ENCODE measurements around the gene CYP2F1. TPM values are rescaled to one million over a fixed set of nuclear protein-coding genes. Genes with fewer than 3 reads are reported as not detected.

CYP2F1 gene
- total and polyA plus RNA-seq, 4 donors: not detected

- TF ChIP-seq TAF1 (conservative IDR thresholded peaks at IDR 0.05): no peak
- TF ChIP-seq HNF4A (conservative IDR thresholded peaks at IDR 0.05): no peak
- no peak for TF ChIP-seq FOXA1 (IDR thresholded peaks at IDR 0.05)
- TF ChIP-seq JUND (IDR thresholded peaks at IDR 0.05): no peak
- TF ChIP-seq CTCF (IDR thresholded peaks at IDR 0.05; ENCODE audit: low read depth, low read length, missing input control): no peak
- TF ChIP-seq GABPA (IDR thresholded peaks at IDR 0.05 in 1 of 2, conservative IDR thresholded peaks at IDR 0.05 in 1 of 2): no peak
- no peak for TF ChIP-seq HNF4G (IDR thresholded peaks at IDR 0.05)
- no peak for TF ChIP-seq EGR1 (IDR thresholded peaks at IDR 0.05; ENCODE audit: low read depth in 2 of 2)
- no peak for TF ChIP-seq ZBTB33 (IDR thresholded peaks at IDR 0.05)
- no peak for TF ChIP-seq FOXA2 (IDR thresholded peaks at IDR 0.05)
- no peak for TF ChIP-seq RXRA (IDR thresholded peaks at IDR 0.05)
- H3K27me3 ChIP-seq (ENCODE audit: control insufficient read depth in 4 of 4, insufficient read depth in 4 of 4, low read length in 3 of 4): no peaks in the 10 kb centered on the region
- no peaks in the 10 kb centered on the region for H3K36me3 ChIP-seq (ENCODE audit: control insufficient read depth in 4 of 4, insufficient read depth in 3 of 4, low read depth in 1 of 4, low read length in 3 of 4)
- peaks cover 4 to 22% (median 10%) of the 10 kb centered on the region in 4 donors for H3K4me1 ChIP-seq (ENCODE audit: control insufficient read depth in 4 of 4, insufficient read depth in 4 of 4, low read length in 3 of 4)
- no peak overlapping the region for H3K27ac ChIP-seq (ENCODE audit: low read depth in 1 of 2, low read length in 2 of 2)
- no peak overlapping the region for H3K4me3 ChIP-seq (ENCODE audit: low read depth in 1 of 3, low read length in 3 of 3)
- no peak for DNase-seq (ENCODE audit: low spot score)
- no peaks in the 10 kb centered on the region for H3K9me3 ChIP-seq (ENCODE audit: control insufficient read depth in 4 of 4, low read length in 3 of 4)
- no peak overlapping the region for H3K9ac ChIP-seq (ENCODE audit: low read depth in 1 of 2, low read length in 2 of 2)
- WGBS: 81% methylated on average over 2 of the region's 2 CpGs
These were observed 30.7 kb upstream of the CYP2F1 start for GRCh38 chr19:41083516-41083915.

GRCh38 chr19:41085748-41086415 is 28.4 kb upstream of the CYP2F1 start:
- DNase-seq (ENCODE audit: low spot score): no peak
- H3K27ac ChIP-seq (ENCODE audit: low read depth in 1 of 2, low read length in 2 of 2): peak overlapping the region; percentile 79 to 92

More at GRCh38 chr19:41085748-41086415, 28.4 kb upstream of the CYP2F1 start:
- TF ChIP-seq RAD21 (IDR thresholded peaks at IDR 0.05) (peak; percentile 39 to 56), JUND (IDR thresholded peaks at IDR 0.05) (peak in 1 of 2 donors; percentile 68), SP1 (IDR thresholded peaks at IDR 0.05) (peak; percentile 77), CTCF (IDR thresholded peaks at IDR 0.05; ENCODE audit: low read depth, low read length, missing input control) (no peak), FOXA2 (IDR thresholded peaks at IDR 0.05) (peak; percentile 75), ATF3 (IDR thresholded peaks at IDR 0.05) (no peak), HNF4A (conservative IDR thresholded peaks at IDR 0.05) (peak; percentile 78 to 88), RXRA (IDR thresholded peaks at IDR 0.05) (peak; percentile 77 to 89), MAX (IDR thresholded peaks at IDR 0.05) (peak; percentile 73), GABPA (IDR thresholded peaks at IDR 0.05 in 1 of 2, conservative IDR thresholded peaks at IDR 0.05 in 1 of 2) (no peak), YY1 (IDR thresholded peaks at IDR 0.05) (peak; percentile 74), FOXA1 (IDR thresholded peaks at IDR 0.05) (peak; percentile 82), REST (IDR thresholded peaks at IDR 0.05) (peak; percentile 66), ZBTB33 (IDR thresholded peaks at IDR 0.05) (peak; percentile 74), EGR1 (IDR thresholded peaks at IDR 0.05; ENCODE audit: low read depth in 2 of 2) (peak in 1 of 2 donors; percentile 29), NR2F2 (IDR thresholded peaks at IDR 0.05) (no peak), HNF4G (IDR thresholded peaks at IDR 0.05) (peak; percentile 54)
- Histone ChIP-seq H3K27me3 (ENCODE audit: control insufficient read depth in 4 of 4, insufficient read depth in 4 of 4, low read length in 3 of 4) (no peaks in the 10 kb centered on the region), H3K9me3 (ENCODE audit: control insufficient read depth in 4 of 4, low read length in 3 of 4) (no peaks in the 10 kb centered on the region), H3K4me3 (ENCODE audit: low read depth in 1 of 3, low read length in 3 of 3) (no peak overlapping the region), H3K36me3 (ENCODE audit: control insufficient read depth in 4 of 4, insufficient read depth in 3 of 4, low read depth in 1 of 4, low read length in 3 of 4) (no peaks in the 10 kb centered on the region), H3K9ac (ENCODE audit: low read depth in 1 of 2, low read length in 2 of 2) (no peak overlapping the region), H3K4me1 (ENCODE audit: control insufficient read depth in 4 of 4, insufficient read depth in 4 of 4, low read length in 3 of 4) (peaks cover 4 to 27% (median 11%) of the 10 kb centered on the region in 4 donors)
- WGBS: 20% methylated on average over 1 of the region's 1 CpG

All from liver (tissue), 9 donors.